ENCODE data around the gene FANCM. TPM values are rescaled to one million over a fixed set of nuclear protein-coding genes. Genes with fewer than 3 reads are reported as not detected.

Gene FANCM
- total and polyA plus RNA-seq, 9 of the 15 experiments (the other 6 are each of a cell fraction or from before 2014, with no cell fraction given), result 5.1 to 14.4 (median 6.2) TPM

GRCh38 chr14:45135659-45136395, at the start of gene FANCM (continued):
- peak; percentile 16 to 19; a peak in 2 of 4 replicates for TF ChIP-seq TBL1XR1 (IDR thresholded peaks at IDR 0.05; ENCODE audit: low read length in 2 of 2)
- TF ChIP-seq HCFC1 (IDR thresholded peaks at IDR 0.05; ENCODE audit: low read depth, low read length), result peak; percentile 66
- 0 out of 2 replicates have a peak, but pooled peaks have one; percentile 12 for TF ChIP-seq CC2D1A (IDR thresholded peaks at IDR 0.05)
- no peak for TF ChIP-seq MED1 (CRISPR knock-in tag; IDR thresholded peaks at IDR 0.05; ENCODE audit: borderline replicate concordance)
- no peak for TF ChIP-seq ARNT (IDR thresholded peaks at IDR 0.05)
- peak; percentile 63 for TF ChIP-seq FOXM1 (IDR thresholded peaks at IDR 0.05; ENCODE audit: low read depth)
- no peak for TF ChIP-seq FOXM1 (CRISPR knock-in tag; IDR thresholded peaks at IDR 0.05; ENCODE audit: low read depth)
- TF ChIP-seq SP2 (IDR thresholded peaks at IDR 0.05; ENCODE audit: extremely low read depth, low read depth, low read length, poor library complexity, severe bottlenecking), result peak; percentile 48
- no peak for TF ChIP-seq ZNF780A (CRISPR knock-in tag; IDR thresholded peaks at IDR 0.05)
- peak; percentile 50 for TF ChIP-seq TAF9B (IDR thresholded peaks at IDR 0.05; ENCODE audit: partially characterized antibody)
- TF ChIP-seq ZBTB40 (IDR thresholded peaks at IDR 0.05), result peak; percentile 98
- no peak for TF ChIP-seq ZBTB40 (CRISPR knock-in tag; IDR thresholded peaks at IDR 0.05)
- peak; percentile 73; the same call in 1 of the 2 replicates for TF ChIP-seq PHF8 (IDR thresholded peaks at IDR 0.05; ENCODE audit: borderline replicate concordance, low read length)
- TF ChIP-seq HDAC1 (IDR thresholded peaks at IDR 0.05), result peak in 1 of 2 experiments; percentile 92; a peak in 2 of 4 replicates
- peak; percentile 37; the same call in 1 of the 2 replicates for TF ChIP-seq ZFX (CRISPR knock-in tag; IDR thresholded peaks at IDR 0.05)
- no peak for TF ChIP-seq POLR2H (tag; IDR thresholded peaks at IDR 0.05; ENCODE audit: low read depth)
- TF ChIP-seq POLR2B (IDR thresholded peaks at IDR 0.05; ENCODE audit: low read depth, partially characterized antibody), result peak; percentile 57
- TF ChIP-seq JUNB (CRISPR knock-in tag; conservative IDR thresholded peaks at IDR 0.05), result no peak
- TF ChIP-seq CREM (IDR thresholded peaks at IDR 0.05; ENCODE audit: low read depth), result peak; percentile 46; the same call in 1 of the 2 replicates
- no peak for TF ChIP-seq ZNF197 (CRISPR knock-in tag; IDR thresholded peaks at IDR 0.05; ENCODE audit: low read depth)
- peak; percentile 88 for TF ChIP-seq RBBP5 (IDR thresholded peaks at IDR 0.05; ENCODE audit: borderline replicate concordance, insufficient read depth, low read length, poor library complexity, severe bottlenecking)
